GM12892 (cell line): Measurements from ENCODE around the gene SLC6A6.

Experiments
- DNase-seq: peaks from one replicate; pipeline ENCODE4 v3.0.0; 2011; ENCODE audit not compliant: insufficient read length
- FAIRE-seq: peaks from 2 replicates; lab custom pipeline; 2011; peaks lifted over from hg19 to GRCh38; lab: Jason Lieb, UNC
- POLR2A ChIP-seq: IDR thresholded peaks from 2 replicates; pipeline ENCODE4 v1.6.1; 2011; ENCODE audit warnings: low read depth, low read length, control low read depth
- POLR2AphosphoS5 ChIP-seq: IDR thresholded peaks from 2 replicates; pipeline ENCODE4 v1.6.1; 2011; ENCODE audit warnings: low read depth, low read length, control low read depth
- TAF1 ChIP-seq: IDR thresholded peaks from 2 replicates; pipeline ENCODE4 v1.6.1; 2011; ENCODE audit warnings: low read depth, mild to moderate bottlenecking, control low read depth, low read length, borderline replicate concordance

Gene SLC6A6

DNA sequence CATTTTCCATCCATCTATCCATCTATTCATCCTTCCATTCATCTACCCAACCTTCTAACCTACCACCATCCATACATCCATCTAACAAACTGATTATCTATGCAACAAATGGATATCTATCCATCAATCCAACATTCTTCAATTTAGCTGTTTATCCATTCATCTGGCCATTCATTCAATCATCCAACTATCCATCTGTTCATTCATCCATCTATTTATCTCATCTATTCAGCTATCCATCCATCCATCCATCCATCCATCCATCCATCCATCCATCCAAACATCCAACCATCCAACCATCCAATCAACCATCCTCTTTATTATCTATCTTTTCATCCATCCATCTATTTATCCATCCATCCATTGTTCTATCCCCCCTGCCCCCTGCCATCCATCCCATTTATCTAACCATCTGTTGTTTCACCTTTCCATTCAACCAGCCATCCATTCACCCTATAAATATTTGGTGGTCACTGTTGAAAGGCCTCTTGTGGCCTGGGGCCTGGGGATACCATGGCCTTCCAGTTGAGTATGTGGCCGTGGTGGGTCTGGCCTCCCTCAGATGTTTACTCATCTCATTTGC, 44.7 kb downstream of the SLC6A6 start:
- DNase-seq = no peak
- no peak for FAIRE-seq
- TF ChIP-seq POLR2A (no peak), POLR2AphosphoS5 (no peak), TAF1 (no peak)

DNA sequence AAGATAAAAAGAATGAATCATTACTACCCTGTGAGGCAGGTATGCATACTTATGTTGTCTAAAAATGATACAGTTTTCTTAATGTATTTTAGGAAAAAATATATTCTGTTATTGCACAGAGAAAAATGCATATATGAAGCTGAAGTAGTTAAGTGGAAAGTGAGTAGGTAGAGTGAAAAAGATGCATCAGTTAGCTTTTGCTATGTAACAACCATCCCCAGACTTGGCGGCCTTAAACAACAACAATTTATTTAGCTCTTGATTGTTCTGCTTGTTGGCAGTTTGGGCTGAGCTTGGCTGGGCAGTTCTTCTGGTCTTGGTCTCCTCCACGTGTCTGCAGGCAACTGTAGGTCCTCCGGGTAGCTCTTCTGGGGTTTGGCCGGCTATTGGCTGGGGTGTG, 45.7 kb downstream of the SLC6A6 start:
- FAIRE-seq = no peak
- no peak for DNase-seq
- no peak for TF ChIP-seq POLR2AphosphoS5
- TF ChIP-seq POLR2A = no peak
- no peak for TF ChIP-seq TAF1

DNA sequence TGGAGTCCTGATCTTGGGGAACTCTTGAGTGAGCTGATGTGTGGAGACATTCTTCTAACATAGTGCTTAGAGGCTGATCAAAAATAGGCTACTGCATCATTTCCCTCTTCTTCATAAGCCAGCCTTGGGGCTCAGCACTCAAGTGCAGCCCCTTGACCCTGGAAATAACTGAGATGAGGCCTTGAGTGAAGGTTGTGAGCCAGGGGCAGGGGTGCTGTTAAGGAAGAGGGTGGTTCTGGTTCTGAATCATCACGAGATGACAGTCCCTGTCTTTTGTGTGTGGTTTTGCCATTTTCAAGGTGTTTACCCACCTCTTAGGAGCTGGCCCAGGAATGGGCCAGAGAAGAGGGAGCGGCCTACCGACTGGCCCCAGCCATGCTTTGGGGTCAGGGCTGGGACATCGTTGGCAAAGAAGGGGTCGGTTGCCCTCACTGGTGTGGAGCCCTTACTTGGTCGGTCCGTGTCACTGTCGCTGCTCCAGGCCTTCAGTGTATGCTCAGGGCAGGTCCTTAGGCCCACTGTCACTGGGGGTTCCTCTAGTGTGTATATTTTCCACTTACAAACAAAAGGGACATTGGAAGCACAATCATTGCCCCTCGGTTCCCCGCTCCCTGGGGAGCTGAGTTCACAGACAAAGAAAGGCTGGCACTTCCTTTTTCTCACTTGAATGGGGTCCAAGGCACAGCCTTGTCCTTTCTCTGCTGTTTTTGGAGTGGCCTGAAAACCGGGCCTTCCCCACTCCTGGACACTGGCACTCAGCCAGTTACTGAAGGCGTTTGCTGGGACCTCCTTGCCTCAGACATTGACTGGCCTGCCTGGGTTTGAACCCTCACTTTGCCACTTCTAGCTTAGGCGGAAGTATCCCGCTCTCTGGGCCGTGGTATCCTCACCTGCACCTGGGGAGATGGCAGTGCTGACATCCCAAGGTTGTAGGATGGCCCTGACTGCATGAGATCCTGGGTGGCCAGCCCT, 46.6 kb downstream of the SLC6A6 start:
- DNase-seq (no peak), FAIRE-seq (no peak)
- TF ChIP-seq TAF1 (no peak), POLR2A (no peak), POLR2AphosphoS5 (no peak)

DNA sequence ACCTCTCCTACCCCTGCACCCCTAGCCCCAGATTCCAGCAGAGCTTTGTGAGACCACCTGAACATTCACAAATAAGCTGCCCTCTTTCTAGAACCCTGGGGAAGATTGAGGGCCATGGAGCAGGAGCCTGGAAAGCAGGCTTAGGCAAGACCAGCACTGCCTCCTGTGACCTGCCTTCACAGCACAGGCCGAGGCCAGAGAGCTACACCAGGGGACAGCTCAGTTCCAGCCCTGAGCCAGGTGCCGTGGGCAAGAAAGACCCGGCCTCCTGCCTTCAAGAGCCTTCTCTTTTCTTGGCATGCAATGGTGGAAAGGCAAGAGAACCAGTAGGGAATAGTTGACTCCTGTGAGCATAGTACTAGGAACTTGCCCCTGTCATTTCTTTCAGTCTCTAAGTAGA, 48.1 kb downstream of the SLC6A6 start:
- TF ChIP-seq POLR2AphosphoS5 (no peak), POLR2A (no peak), TAF1 (no peak)
- FAIRE-seq (no peak), DNase-seq (no peak)

DNA sequence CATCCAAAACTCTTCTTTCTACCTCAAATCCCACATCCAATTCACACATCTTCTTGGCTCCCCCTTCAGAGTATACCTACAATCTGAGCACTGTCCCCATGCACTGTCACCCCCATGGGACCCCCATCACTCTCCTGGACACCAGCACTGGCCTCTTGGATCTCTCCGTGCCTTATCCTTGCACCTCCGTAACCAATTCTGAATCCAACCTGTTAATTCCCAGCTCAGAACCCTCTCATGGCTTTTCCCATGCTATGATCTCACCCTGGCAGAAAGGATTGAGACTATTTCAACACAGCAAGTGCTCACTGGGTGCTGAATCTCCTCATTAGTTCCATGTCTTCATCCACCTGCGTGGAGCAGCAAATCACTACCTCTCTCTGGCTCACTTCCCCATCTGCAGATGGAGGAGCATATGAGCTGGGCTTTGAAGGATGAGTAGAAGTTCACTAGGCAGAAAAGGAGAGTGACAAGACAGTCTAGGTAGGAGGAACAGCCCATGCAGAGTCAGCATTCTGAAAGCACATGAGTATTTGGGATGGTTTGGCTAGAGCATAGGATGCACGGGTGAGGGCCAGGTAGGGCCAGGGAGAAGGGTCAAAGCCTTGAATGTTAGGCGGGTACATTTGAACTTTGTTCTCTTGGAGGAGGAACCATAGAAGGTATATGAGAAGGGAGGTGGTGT, 48.7 kb downstream of the SLC6A6 start:
- TF ChIP-seq TAF1 (no peak), POLR2AphosphoS5 (no peak)
- FAIRE-seq = no peak

DNA sequence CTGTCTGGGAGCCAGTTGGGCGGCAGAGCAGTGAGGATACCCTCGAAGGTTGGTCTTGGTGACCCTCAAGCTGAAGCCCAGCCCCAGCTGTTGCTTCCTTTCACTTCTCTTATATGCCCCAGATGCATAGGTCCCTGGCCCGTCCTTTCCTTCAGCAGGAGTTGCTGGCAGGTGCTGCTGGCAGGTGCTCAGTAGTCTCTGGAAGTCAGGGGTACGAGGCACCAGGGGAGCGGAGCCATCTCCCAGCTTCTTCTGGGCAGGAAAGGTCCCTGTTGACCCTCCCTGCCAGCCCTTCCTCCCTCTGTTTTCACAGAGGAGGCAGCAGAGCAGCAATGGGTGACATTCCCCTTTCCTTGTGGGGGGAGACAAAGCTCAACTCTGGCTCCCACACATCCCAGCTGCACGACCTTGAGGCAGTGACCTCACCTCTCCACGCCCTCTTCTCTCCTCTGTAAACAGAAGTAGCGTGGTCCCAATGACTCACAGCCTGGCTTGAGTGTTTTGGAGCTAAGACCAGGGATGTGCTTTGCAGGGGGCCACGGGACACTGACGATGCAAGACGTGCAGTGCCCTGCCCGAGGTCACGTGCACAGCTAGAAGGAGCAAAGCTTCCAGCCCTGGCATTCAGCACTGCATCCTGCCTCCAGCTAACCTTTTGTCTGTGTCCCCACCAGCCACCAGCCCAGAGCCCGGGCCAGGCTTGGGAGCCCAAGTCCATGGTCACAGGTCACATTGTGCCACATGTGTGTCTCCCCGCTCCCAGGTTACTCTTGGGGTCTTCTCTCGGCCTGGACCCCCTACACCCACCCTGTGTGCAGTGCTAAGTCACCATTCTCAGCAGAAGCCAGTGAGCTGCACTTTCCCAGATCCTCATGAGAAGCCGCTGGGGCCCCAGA, 49.7 kb downstream of the SLC6A6 start:
- FAIRE-seq (no peak), DNase-seq (no peak)
- TF ChIP-seq POLR2A (no peak), TAF1 (no peak), POLR2AphosphoS5 (no peak)

More for the DNA sequence above, 48.7 kb downstream of the SLC6A6 start:
- DNase-seq = no peak

DNA sequence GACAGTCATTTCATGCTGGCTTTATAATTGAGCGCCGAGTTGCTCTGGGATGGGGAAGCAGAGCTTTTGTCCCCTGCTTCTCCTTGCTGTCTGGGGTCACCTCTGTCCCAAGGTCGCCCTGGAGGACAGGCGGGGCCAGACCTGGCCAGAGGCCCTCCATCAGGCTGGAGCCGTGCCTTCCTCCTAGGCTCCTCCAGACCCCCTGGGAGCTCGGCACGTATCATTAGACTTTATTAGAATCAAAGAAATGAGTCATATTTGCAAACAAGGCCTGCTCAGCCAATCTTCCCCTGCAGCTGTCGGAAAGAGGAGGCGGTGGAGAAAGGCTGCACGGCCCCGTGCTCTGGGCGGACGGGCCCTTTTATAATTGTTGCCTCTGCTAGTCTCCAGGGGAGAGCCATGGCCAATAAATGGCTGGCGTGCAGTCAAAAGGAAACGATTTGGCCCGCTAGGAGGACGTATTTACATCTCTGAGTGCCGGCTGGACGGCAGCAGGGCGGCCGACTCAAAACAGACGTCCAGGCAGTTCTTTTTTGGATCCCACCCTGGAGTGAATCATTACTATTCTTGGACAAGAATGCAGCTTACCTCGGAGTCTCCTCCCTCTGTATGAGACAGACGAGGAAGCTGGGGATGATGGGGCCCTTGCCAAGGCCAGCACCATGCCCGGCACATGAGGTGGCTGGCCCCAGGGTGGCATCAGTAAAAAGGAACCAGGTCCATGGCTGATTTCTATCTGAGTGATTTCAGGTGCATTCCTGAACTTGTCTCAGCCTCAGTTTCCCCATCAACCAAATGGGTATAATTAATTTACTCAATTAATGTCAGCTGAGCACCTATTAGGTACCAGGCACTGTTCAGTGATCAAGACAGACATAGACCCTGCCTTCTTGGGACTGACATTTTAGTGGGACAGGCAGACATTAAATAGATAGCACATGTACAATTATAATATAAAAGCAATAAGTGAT, 50.6 kb downstream of the SLC6A6 start:
- no peak for DNase-seq
- TF ChIP-seq TAF1 = no peak
- no peak for TF ChIP-seq POLR2AphosphoS5
- TF ChIP-seq POLR2A = no peak
- FAIRE-seq = no peak

DNA sequence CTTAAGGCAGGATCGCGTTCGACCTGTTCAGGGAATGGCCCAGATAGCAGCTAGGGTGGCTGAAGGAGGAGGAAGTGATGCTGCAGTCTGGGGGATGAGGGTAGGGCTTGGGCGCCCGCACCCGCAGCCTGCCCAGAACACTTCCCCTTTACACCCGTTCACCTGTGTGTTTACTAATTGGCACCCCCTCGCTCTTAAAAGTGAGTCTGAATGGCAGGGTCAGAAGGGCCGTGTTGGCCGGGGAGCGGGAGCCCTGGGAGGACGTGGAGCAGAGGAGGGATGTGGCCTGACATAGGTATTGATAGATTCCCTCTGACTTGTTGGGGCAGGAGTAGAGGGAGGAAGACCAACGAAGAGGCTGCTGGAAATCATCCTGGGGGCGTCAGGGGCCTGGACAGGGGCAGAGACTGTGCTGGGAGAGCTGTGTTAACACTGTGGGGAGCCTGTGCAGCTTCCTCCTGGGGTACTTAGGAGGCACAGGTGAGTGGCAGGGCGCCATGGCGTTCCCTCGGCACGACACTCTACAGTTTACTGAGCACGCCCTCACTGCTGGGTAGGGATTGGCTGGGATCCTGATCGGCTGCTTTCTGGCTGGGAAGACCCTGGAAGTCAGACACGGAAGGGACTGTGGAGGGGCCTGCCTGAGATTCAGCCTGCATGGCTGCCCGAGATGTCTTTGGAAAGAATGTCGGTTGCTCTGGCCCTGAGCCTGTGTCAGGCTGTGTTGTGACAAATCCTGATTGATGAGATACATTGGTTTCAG, 51.7 kb downstream of the SLC6A6 start:
- DNase-seq (no peak), FAIRE-seq (no peak)
- no peak for TF ChIP-seq TAF1
- TF ChIP-seq POLR2A = no peak

DNA sequence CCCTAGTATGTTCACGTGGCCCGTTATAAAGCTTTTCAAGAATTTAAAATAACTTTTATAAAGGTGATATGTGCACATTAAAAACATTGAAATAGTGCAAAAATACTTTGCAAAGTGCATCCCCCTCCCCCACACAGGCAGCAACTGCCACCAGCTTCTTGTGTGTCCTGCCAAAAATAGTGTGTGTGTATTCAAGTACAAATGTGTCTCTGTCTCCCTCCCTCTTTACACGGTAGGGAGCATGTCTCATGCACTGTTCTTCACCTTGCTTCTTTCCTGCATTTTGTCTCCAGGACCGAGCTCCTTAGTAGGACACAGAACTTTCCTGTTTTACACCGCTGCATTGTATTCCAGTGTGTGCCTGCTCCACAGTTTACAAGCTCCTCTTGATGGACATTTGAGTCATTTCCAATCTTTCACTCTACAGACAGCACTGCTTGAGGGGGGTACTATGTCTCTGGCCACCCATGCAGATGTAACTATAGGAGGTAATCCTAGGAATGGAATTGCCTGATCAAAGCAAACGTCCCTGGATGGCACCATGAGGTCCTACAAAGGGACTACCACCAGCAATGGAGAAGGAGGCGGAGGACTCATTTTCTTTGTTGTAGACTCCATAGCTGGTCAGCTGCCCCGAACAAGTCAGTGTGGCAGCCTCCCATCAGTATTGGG, 52.4 kb downstream of the SLC6A6 start:
- TF ChIP-seq TAF1 = no peak
- TF ChIP-seq POLR2A = no peak
- no peak for TF ChIP-seq POLR2AphosphoS5
- DNase-seq (no peak), FAIRE-seq (no peak)
